Skin of body (tissue), 2 donors: ENCODE measurements around the gene FHAD1. TPM values are rescaled to one million over a fixed set of nuclear protein-coding genes. Genes with fewer than 3 reads are reported as not detected.

ENCODE experiments used
- DNase-seq: peaks from one replicate; lab custom pipeline; 2025; lab: John Stamatoyannopoulos, UW
- total RNA-seq: library from RNA; depleted of rRNA; stranded (reverse); fragments of >200 nt; gene quantifications from one replicate; pipeline ENCODE4 v1.2.3, GENCODE V29; 2014

The FHAD1 gene
- total RNA-seq, 1 donor from 2014 or later, result 1.4 TPM

GRCh38 chr1:15390667-15391066, 143.6 kb downstream of the FHAD1 start:
- DNase-seq, result no peak

GRCh38 chr1:15391366-15391765, 144.3 kb downstream of the FHAD1 start:
- DNase-seq, result no peak

- no peak for DNase-seq
Measured at GRCh38 chr1:15393475-15394257, 146.6 kb downstream of the FHAD1 start.

- DNase-seq, result no peak
Measured at GRCh38 chr1:15394258-15394690, 147.3 kb downstream of the FHAD1 start.

- no peak for DNase-seq
Measured at GRCh38 chr1:15397236-15397635, 150.2 kb downstream of the FHAD1 start.

- DNase-seq, result no peak
Measured at GRCh38 chr1:15399710-15400109, 152.7 kb downstream of the FHAD1 start.

- no peak for DNase-seq
Measured at GRCh38 chr1:15400627-15401026, 153.6 kb downstream of the FHAD1 start.

- DNase-seq, result no peak
Measured at GRCh38 chr1:15401391-15402055, 154.5 kb downstream of the FHAD1 start.

GRCh38 chr1:15402809-15403450, 155.9 kb downstream of the FHAD1 start:
- no peak for DNase-seq

GRCh38 chr1:15403962-15404580, 157.0 kb downstream of the FHAD1 start:
- no peak for DNase-seq

GRCh38 chr1:15405106-15405850, 158.3 kb downstream of the FHAD1 start:
- DNase-seq, result no peak

- peak; percentile 68 for DNase-seq
Measured at GRCh38 chr1:15406614-15407559, 159.9 kb downstream of the FHAD1 start.

GRCh38 chr1:15407580-15407979, 160.6 kb downstream of the FHAD1 start:
- no peak for DNase-seq

GRCh38 chr1:15408890-15409387, 161.9 kb downstream of the FHAD1 start:
- no peak for DNase-seq

GRCh38 chr1:15409388-15410222, 162.6 kb downstream of the FHAD1 start, which contains the start of gene EFHD2:
Gene EFHD2, plus strand, starts transcription at chr1:15409888. Its CDS starts 84 bp downstream, at chr1:15409972.
- DNase-seq, result peak; percentile 54

GRCh38 chr1:15410223-15410883, 163.3 kb downstream of the FHAD1 start:
- DNase-seq, result no peak

- no peak for DNase-seq
Measured at GRCh38 chr1:15410884-15411245, 163.8 kb downstream of the FHAD1 start.

GRCh38 chr1:15411593-15412137, 164.6 kb downstream of the FHAD1 start:
- no peak for DNase-seq
